HG02852 (cell line): ENCODE results near the gene PPP1R13B.

ENCODE experiments used
- ATAC-seq: cut with Tn5 transposase; IDR thresholded peaks from one replicate; pipeline ENCODE4 v1.9.1; 2021; ENCODE audit warnings: mild to moderate bottlenecking, moderate library complexity; ENCODE audit not compliant: unreplicated experiment

The PPP1R13B gene

GRCh38 chr14:103745424-103745823, 102.0 kb downstream of the PPP1R13B start:
- no peak for ATAC-seq

GRCh38 chr14:103744621-103745395, 102.6 kb downstream of the PPP1R13B start:
- ATAC-seq: no peak

GRCh38 chr14:103743691-103744090, 103.7 kb downstream of the PPP1R13B start:
- ATAC-seq: no peak

- ATAC-seq: no peak
Observed at GRCh38 chr14:103742499-103743255, 104.7 kb downstream of the PPP1R13B start.

GRCh38 chr14:103741876-103742275, 105.5 kb downstream of the PPP1R13B start:
- ATAC-seq: no peak

- no peak for ATAC-seq
Observed at GRCh38 chr14:103740991-103741689, 106.2 kb downstream of the PPP1R13B start.

- no peak for ATAC-seq
Observed at GRCh38 chr14:103739793-103740501, 107.4 kb downstream of the PPP1R13B start.

- ATAC-seq: no peak
Observed at GRCh38 chr14:103739466-103739792, 107.9 kb downstream of the PPP1R13B start.

GRCh38 chr14:103738701-103739451, 108.5 kb downstream of the PPP1R13B start:
- ATAC-seq: no peak

- no peak for ATAC-seq
Observed at GRCh38 chr14:103738166-103738565, 109.2 kb downstream of the PPP1R13B start.

GRCh38 chr14:103737432-103738045, 109.8 kb downstream of the PPP1R13B start:
- no peak for ATAC-seq

- ATAC-seq: no peak
Observed at GRCh38 chr14:103736546-103737431, 110.6 kb downstream of the PPP1R13B start.

- ATAC-seq: no peak
Observed at GRCh38 chr14:103735815-103736545, 111.4 kb downstream of the PPP1R13B start.

GRCh38 chr14:103735439-103735814, 111.9 kb downstream of the PPP1R13B start:
- no peak for ATAC-seq

GRCh38 chr14:103735022-103735421, 112.4 kb downstream of the PPP1R13B start:
- ATAC-seq: no peak

- ATAC-seq: no peak
Observed at GRCh38 chr14:103734081-103734888, 113.1 kb downstream of the PPP1R13B start.

- ATAC-seq: no peak
Observed at GRCh38 chr14:103733651-103734050, 113.7 kb downstream of the PPP1R13B start.
